PC-3 (cell line): Measurements from ENCODE around the gene CEBPE.

ENCODE experiments used
- CTCF ChIP-seq: fragments of 300-600 bp; sonication (generic); conservative IDR thresholded peaks from 2 replicates; pipeline ENCODE4 v1.5.1; 2017; ENCODE audit warnings: antibody characterized with exemption, low read depth, mild to moderate bottlenecking, low read length
- EZH2 ChIP-seq: fragments of 300-600 bp; sonication (generic); IDR thresholded peaks from one replicate; pipeline ENCODE4 v1.6.1; 2017; ENCODE audit warnings: antibody characterized with exemption, mild to moderate bottlenecking, low read length; ENCODE audit not compliant: unreplicated experiment

GRCh38 chr14:23086565-23086964, 32.5 kb downstream of the CEBPE start:
- TF ChIP-seq CTCF, result no peak
- no peak for TF ChIP-seq EZH2
